ENCODE results near the gene NOL7.
A peak's percentile ranks its signal among the peaks of the same experiment; 100 is the strongest.

The NOL7 gene

GRCh38 chr6:13614926-13615791, at the start of gene NOL7:
Gene NOL7 (plus strand): TSS chr6:13615335. CDS start chr6:13615359, 24 bp downstream.
- DNase-seq (ENCODE audit: low read depth in 1 of 2, low spot score in 1 of 2), result peak; percentile 97 to 98

DNA sequence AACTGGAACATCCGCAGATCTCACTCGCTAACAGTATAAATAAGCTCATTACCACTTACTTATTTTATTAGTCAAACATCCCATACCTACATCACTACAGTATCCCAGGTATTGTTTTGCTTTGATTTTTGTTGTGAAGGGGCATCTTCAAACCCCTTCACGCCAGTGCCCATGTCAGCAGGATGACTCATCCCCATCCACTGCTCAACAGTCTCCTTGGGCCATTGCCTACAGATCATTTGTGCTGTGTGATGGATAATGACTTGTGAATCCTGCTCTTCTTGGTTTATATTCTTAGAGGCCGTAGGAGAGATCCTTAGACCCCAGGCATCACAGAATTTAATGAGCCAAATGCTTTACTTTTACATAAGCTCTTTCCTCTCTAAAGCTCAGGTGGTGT, 49.2 kb upstream of the NOL7 start:
- no peak for DNase-seq (ENCODE audit: low read depth in 1 of 2, low spot score in 1 of 2)

GRCh38 chr6:13566500-13566899, 48.6 kb upstream of the NOL7 start:
- DNase-seq (ENCODE audit: low read depth in 1 of 2, low spot score in 1 of 2), result no peak

GRCh38 chr6:13568970-13569369, 46.2 kb upstream of the NOL7 start:
- DNase-seq (ENCODE audit: low read depth in 1 of 2, low spot score in 1 of 2), result no peak

DNA sequence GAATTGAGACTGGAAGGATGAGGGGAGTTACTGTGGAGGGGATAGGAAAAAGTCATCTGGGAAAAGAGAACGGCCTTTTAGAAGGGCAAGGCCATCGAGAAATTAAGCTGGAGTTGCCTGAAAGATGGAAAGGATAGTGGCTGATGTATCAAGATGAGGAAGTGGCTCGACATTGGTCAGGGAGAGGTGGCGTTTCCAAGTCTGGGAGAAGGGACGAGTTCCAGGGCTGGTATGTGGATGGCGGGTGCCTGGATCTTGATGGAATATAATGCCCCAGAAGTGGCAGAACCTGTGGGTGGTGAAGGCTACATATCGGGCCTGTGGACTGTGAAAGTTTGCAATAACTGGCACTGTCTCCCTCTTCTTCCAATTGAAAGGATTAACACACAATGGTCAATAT, 42.9 kb upstream of the NOL7 start:
- no peak for DNase-seq (ENCODE audit: low read depth in 1 of 2, low spot score in 1 of 2)

DNA sequence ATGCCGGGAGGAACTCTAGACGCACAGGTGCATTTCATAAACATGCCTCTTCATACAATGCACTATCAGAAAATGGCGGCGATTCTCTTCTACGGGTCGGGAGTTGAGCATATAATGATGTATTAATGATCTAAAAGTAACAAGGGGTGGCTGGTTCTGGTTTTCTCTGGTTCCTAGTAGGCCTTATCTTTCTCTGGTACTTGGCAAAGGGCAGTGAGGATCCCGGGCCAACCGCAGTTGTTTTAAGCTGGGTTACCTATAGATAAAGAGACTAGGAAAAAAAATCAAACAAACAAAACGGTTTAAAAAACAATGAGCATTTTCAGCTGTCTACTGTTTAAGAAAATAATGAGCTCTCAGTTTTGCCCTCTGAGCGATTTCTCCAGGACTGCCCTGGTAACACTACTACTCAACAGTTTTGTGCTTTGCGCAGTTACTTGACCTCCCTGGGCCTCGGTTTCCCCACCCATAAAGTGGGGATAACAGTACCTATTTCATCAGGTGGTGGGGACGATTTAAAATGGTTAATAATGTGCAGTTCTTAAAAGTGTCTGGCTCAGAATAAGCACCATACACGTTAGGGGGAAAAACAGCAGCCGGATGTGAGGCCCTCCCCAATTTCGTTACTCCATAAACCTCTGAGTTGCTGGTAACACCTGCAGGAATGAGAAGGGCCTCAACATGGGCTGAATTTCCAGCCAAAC, 42.0 kb upstream of the NOL7 start:
- no peak for DNase-seq (ENCODE audit: low read depth in 1 of 2, low spot score in 1 of 2)

GRCh38 chr6:13573669-13574110, 41.4 kb upstream of the NOL7 start:
- peak in 1 of 2 donors; percentile 2 for DNase-seq (ENCODE audit: low read depth in 1 of 2, low spot score in 1 of 2)

- peak; percentile 82 to 89 for DNase-seq (ENCODE audit: low read depth in 1 of 2, low spot score in 1 of 2)
These were observed 41.0 kb upstream of the NOL7 start for GRCh38 chr6:13574149-13574570.

DNA sequence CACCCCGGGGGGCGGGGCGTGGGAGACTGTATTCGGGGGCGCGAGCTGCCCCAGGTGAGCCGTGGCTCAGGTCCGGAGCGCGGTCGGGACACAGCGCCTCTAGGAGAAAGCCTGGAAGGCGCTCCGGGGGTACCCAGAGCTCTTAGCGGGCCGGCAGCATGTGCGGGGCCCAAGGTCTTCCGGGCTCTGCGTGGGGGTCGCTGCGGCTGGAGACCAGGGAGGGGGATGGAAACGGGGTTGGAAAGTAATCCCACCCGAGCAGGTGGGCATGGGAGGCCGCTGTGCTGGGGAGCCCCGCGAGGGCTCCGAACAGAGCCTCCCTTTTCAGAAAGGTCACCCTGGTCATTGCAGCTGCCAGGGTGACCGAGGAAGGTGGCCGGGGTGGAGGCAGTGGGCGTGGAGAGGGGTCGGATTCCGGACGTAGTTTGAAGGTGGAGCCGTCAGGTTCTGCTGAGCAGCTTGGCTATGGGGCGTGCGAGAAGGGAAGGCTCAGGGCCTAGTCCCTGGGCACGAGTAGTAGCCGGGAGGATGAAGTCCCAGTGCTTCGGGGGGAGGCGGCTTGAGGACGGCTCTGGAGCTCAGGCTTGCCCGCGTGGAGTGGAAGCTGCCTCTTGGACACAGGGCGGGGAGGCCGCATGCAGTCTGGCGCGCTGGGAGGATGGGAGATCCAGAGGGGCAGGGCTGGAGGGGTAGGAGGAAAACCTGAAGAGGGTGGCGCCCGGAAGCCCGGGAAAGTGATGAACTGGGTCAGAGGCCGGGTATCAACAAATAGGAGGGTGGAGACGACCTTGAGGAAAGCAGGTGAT, 40.4 kb upstream of the NOL7 start, which contains the start of gene SIRT5:
SIRT5 (plus strand) TSS at position 31 of the 806 bp plus-strand sequence. CDS start 9,510 bp downstream, outside the sequence.
- peak; percentile 64 to 72 for DNase-seq (ENCODE audit: low read depth in 1 of 2, low spot score in 1 of 2)

DNA sequence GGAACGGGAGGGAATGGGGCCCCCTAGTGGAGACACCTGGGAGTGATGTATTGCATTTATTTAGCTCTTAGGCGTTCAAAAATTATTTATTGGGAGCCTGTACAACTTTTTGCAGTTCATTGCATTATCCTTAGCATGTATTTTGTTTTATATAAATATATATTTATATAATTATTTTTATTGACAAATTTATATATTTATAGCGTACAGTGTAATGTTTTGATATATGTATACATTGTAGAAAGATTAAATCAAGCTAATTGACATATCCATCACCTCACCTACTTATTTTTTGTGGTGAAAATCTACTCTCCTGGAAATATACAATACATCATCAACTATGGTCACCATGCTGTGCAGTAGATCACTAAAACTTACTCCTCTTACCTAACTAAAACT, 39.8 kb upstream of the NOL7 start:
- no peak for DNase-seq (ENCODE audit: low read depth in 1 of 2, low spot score in 1 of 2)

DNA sequence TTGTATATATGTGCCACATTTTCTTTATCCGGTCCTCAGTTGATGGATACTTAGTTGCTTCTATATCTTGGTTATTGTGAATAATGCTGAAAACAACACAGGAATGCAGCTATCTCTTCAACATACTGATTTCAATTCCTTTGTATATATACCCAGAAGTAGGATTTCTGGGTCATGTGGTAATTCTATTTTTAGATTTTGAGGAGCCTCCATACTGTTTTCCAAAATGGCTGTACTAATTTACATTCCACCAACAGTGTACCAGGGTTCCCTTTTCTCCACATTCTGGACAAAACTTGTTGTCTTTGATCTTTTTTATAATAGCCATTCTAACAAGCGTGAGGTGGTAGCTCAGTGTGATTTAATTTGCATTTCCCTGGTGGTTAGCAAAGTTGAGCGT, 39.1 kb upstream of the NOL7 start:
- no peak for DNase-seq (ENCODE audit: low read depth in 1 of 2, low spot score in 1 of 2)

- DNase-seq (ENCODE audit: low read depth in 1 of 2, low spot score in 1 of 2), result no peak
These were observed 37.2 kb upstream of the NOL7 start for GRCh38 chr6:13577926-13578325.

DNA sequence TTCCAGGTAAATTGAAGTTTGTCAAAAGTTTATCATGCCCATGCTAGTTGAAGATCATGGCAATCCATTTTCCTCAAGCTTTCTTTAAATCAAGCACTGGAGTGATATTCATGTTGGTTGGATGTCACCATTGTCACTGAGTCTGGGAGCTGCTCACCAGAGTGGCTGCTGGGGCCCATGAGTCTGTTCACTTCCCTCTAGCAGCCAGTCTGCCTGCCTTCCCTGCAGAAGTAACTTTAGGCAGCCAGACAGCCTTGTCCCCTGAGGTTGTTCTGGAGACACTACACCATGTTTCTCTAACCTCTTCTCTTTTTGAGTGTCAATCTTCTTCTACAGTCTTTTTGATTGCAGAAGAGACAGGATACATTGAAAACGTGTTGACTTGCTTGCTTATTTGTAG, 35.2 kb upstream of the NOL7 start:
- no peak for DNase-seq (ENCODE audit: low read depth in 1 of 2, low spot score in 1 of 2)

- no peak for DNase-seq (ENCODE audit: low read depth in 1 of 2, low spot score in 1 of 2)
These were observed 33.4 kb upstream of the NOL7 start for GRCh38 chr6:13581700-13582229.

DNA sequence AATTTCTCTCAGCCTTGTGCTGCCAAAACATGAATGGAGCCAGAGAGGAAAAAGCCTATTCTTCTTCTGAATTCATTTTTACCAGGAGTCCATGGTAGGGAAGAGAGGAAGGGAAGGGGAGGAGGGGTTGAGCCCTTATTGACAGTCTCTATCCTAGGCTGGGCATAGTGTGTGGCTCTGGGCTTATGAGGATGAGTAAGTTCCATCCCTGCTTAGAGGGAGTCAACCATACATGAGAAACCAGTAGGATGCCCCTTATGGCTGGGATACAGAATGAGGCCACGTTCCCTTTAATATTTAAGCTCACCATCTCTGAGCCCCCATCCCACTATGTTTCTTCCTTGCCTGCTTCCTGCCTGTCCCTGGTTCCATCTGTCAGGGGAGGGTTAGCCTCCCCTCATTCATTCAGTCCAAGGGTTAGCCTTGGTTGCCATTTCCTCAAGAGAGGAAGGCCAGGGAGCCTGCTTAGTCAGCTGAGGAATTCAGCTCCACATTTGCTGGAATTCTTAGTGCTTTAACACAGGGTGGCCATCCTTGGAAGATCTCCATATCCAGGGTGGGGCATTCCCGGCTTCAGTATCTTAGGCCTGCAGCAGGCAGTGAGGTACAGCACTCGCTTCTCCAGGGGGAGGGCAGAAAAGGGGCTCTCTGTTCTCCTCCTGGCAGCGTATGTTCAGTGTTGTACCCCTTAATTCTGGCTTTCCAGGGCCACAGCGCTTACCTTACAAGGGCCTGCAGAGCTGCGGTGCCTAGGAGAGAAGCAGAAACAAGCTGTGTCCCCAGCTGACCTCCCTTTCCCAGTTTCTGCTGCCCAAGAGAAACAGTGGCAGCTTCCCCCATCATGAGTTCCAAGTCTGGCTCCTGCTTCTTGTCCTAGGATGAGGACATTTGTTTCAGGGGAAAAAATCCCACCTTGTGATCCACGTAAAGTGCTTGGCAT, 28.3 kb upstream of the NOL7 start:
- no peak for DNase-seq (ENCODE audit: low read depth in 1 of 2, low spot score in 1 of 2)

- DNase-seq (ENCODE audit: low read depth in 1 of 2, low spot score in 1 of 2), result no peak
These were observed 25.3 kb upstream of the NOL7 start for GRCh38 chr6:13589801-13590200.

- no peak for DNase-seq (ENCODE audit: low read depth in 1 of 2, low spot score in 1 of 2)
These were observed 24.5 kb upstream of the NOL7 start for GRCh38 chr6:13590574-13591153.

GRCh38 chr6:13591205-13591921, 23.8 kb upstream of the NOL7 start:
- DNase-seq (ENCODE audit: low read depth in 1 of 2, low spot score in 1 of 2), result no peak

- no peak for DNase-seq (ENCODE audit: low read depth in 1 of 2, low spot score in 1 of 2)
These were observed 22.0 kb upstream of the NOL7 start for GRCh38 chr6:13593103-13593502.
